Measurements from ENCODE around the gene CETP. TPM values are rescaled to one million over a fixed set of nuclear protein-coding genes. Genes with fewer than 3 reads are reported as not detected.
"Not testable (repeated sequence)": the region's sequence is repeated elsewhere in the genome, so short reads cannot be mapped to it uniquely, and the experiment has no call there.

CETP gene
- total RNA-seq, 1 donor from 2014 or later: 10.9 TPM

GRCh38 chr16:56982695-56983094 is 20.9 kb downstream of the CETP start:
- no peak for DNase-seq

- DNase-seq: no peak
Measured at GRCh38 chr16:56983211-56983751, 21.5 kb downstream of the CETP start.

GRCh38 chr16:56984639-56985038 is 22.9 kb downstream of the CETP start:
- no peak for DNase-seq

- DNase-seq: peak; percentile 87
Measured at GRCh38 chr16:56985288-56985961, 23.7 kb downstream of the CETP start.

- DNase-seq: no peak
Measured at GRCh38 chr16:56985962-56986360, 24.2 kb downstream of the CETP start.

GRCh38 chr16:56986361-56986760 is 24.6 kb downstream of the CETP start:
- peak; percentile 66 for DNase-seq

- DNase-seq: not testable (repeated sequence)
Measured at GRCh38 chr16:56986908-56987307, 25.2 kb downstream of the CETP start.

GRCh38 chr16:56987692-56988091 is 25.9 kb downstream of the CETP start:
- no peak for DNase-seq

- DNase-seq: peak; percentile 10
Measured at GRCh38 chr16:56988161-56988947, 26.6 kb downstream of the CETP start.

GRCh38 chr16:56988948-56989945 is 27.5 kb downstream of the CETP start, which contains the start of gene NLRC5:
NLRC5 (plus strand) TSS chr16:56989557; CDS start chr16:57020713, 31,156 bp downstream.
- DNase-seq: peak; percentile 89

- no peak for DNase-seq
Measured at GRCh38 chr16:56989988-56990387, 28.2 kb downstream of the CETP start.

- no peak for DNase-seq
Measured at GRCh38 chr16:56990407-56991286, 28.9 kb downstream of the CETP start.

- not testable (repeated sequence) for DNase-seq
Measured at GRCh38 chr16:56992431-56992830, 30.7 kb downstream of the CETP start.

- DNase-seq: no peak
Measured at GRCh38 chr16:56993204-56993603, 31.5 kb downstream of the CETP start.

GRCh38 chr16:56994311-56994710 is 32.6 kb downstream of the CETP start:
- no peak for DNase-seq

GRCh38 chr16:56995136-56995805 is 33.5 kb downstream of the CETP start:
- no peak for DNase-seq

- DNase-seq: no peak
Measured at GRCh38 chr16:56997264-56997663, 35.5 kb downstream of the CETP start.

- no peak for DNase-seq
Measured at GRCh38 chr16:56997931-56998330, 36.2 kb downstream of the CETP start.

GRCh38 chr16:56998352-56998751 is 36.6 kb downstream of the CETP start:
- no peak for DNase-seq

- DNase-seq: no peak
Measured at GRCh38 chr16:56998861-56999260, 37.1 kb downstream of the CETP start.

All from dermis blood vessel endothelial cell (primary cell).